DMS53 treated with DMSO at 0.1 percent for 48 hours (cell line): ENCODE measurements around the gene NSFL1C.

Experiments
- DNase-seq: peaks from one replicate; lab custom pipeline; 2025; ENCODE audit not compliant: unreplicated experiment; lab: John Stamatoyannopoulos, UW

The NSFL1C gene

DNA sequence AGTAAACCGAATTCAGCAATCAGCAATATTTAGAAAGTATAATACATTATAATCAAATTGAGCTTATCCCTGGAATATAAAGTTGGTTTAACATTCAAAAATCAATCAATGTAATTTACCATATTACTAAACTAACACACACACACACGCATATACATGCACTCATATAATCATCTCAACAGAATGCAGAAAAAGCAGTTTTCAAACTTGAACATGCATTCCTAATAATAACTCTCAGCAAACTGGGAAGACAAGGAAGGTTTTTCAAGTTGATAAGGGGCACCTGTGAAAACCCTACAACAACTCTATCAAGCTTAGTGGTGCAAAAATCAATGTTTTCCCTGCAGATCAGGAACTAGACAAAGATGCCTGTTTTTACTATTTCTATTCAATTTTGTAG lies 19.9 kb upstream of the NSFL1C start:
- no peak for DNase-seq

DNA sequence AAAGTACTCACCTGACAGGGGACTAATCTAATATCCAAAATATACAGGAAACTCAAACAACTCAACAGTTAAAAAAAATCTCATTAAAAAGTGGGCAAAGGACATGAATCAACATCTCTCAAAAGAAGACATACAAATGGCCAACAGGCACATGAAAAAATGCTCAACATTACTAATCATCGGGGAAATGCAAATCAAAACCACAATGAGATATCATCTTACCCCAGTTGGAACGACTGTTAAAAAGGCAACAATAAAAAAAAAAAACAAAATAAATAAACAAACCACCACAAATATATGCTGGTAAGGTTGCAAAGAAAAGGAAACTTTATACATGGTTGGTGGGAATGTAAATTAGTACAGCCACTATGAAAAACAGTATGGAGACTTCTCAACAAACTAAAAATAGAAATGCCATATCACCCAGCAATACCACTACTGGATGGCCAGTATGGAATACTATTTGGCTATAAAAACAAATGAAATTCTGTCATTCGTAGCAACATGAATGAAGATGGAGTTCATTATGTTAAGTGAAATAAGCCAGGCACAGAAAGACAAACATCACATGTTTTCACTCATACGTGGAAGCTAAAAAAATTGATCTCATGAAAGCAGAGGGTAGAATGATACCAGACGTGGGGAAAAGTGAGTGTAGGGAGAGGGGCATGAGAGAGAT lies 17.9 kb upstream of the NSFL1C start:
- no peak for DNase-seq

DNA sequence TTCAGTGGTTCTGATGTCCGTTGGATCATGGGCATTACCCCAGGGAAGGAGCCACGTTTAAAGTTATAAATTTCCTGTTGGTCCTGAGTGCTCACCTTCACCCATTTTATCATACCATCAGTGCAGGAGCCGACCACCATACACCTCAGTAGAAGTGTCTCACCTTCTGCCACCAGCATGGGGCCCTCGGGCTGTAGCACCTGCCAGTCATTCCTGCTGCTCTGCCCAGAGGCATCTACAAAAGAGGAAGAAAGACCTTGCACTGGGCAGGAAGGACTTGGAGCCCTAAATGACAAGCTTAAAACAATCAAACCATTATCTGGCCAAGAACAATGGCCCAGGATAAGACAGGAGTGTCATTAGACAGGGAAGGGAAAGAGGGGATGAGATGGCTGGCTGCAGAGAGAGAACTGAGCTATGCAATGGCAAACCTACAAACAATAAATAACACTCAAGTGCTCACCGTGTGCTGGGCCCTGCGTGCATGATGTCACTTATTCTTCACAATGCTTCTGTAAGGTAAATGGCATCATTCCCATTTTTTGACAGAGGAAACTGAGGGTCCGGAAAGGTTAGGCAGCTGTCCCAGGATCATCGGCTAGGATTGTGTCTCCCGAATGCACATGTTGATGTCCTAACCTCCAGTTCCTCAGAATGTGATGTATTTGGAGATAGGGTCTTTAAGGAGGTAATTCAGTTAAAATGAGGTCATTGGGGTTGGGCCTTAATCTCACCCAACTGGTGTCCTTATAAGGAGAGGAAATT lies 13.4 kb upstream of the NSFL1C start:
- no peak for DNase-seq

DNA sequence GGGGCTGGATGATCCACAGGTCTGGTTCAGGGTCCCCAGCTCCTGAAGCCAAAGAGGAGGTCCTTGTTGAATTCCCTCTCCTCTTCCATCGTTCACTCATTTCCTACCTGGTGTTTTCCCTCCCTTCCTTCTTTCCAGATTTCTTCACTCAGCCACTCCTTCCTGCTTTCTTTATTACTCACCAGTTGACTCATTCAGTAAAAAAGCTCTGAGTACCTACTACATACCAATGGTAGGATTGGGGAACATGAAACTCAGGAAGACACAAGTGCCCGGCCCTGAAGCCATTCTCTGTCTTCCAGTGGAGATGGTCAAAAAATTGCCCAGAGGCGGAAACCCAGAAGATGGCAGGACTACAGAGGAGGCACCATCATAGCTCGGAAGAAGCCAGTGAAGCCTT lies 11.9 kb upstream of the NSFL1C start:
- DNase-seq, result no peak

DNA sequence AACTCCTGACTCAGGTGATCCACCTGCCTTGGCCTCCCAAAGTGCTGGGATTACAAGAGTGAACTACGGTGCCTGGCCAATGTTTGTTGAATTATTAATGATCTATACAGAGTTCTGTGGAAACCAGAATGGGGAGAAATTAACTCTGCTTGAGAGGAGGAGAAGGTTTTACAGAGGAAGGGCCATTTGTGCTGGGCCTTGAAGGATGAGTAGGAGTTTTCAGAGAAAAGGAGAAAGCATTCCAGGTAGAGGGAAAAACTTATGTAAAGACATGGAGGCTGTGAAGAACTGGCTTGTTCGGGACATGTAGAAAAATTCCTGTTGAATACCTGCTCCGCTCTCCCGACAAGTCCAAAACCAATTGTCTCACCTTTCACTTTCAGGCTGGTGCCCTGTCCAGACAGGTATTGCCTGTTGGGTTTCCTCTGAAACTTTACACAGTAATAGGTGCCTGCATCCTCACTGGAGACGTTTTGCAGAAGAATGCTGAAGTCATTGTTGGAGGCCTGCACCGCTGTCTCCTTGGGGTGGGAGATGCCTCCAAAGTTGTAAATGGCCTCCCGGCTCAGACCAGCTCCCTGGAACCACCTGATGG lies 11.3 kb upstream of the NSFL1C start:
- DNase-seq, result no peak

DNA sequence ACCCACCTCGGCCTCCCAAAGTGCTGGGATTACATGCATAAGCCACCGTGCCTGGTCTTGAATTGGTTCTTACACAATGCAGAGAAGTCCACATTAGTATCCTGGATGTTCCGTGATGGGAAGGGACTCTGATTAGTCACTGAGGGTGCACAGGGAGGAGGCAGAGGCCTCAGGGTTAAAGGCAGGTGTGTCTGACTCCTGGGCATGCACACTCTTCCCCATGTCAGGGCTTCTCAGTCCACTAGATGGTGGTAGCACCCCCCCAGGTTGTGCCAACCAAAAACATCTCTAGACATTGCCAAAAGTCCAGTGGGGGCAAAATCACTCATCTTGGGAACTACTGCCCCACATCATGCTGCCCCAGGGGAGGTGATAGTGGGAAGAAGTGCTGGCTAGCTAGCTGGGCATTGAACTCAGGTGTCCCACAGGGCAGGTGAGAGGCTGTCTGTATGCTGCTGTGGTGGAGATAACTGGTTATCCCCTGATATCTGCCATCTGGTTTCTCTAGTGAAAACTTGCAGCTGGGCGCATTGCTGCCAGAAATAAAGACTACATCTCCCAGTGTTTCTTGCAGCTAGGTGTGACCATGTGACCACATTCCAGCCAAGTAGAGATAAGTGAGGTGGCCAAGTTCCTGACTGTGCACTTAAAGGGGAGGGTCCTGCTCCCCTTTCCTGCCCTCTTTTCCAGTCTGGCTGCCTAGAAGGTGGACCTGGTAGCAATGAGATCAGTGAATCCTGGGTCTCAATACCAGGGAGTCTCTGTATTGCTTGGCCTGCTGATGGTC lies 8.4 kb upstream of the NSFL1C start:
- no peak for DNase-seq

DNA sequence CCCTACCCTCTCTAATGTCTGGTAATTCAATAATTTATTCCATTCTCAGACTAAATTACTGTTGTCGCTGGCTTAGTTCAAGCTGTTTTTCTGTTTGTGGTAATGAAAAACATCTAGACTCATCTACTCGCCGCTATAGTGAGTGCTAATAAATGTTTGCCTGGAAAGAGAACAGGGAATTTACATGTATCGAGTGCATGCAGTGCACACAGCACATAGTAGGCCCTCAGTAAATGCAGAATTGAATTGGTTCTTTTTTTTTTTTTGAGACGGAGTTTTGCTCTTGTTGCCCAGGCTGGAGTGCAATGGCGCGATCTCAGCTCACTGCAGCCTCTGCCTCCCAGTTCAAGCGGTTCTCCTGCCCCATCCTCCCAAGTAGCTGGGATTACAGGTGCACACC lies 7.7 kb upstream of the NSFL1C start:
- no peak for DNase-seq

DNA sequence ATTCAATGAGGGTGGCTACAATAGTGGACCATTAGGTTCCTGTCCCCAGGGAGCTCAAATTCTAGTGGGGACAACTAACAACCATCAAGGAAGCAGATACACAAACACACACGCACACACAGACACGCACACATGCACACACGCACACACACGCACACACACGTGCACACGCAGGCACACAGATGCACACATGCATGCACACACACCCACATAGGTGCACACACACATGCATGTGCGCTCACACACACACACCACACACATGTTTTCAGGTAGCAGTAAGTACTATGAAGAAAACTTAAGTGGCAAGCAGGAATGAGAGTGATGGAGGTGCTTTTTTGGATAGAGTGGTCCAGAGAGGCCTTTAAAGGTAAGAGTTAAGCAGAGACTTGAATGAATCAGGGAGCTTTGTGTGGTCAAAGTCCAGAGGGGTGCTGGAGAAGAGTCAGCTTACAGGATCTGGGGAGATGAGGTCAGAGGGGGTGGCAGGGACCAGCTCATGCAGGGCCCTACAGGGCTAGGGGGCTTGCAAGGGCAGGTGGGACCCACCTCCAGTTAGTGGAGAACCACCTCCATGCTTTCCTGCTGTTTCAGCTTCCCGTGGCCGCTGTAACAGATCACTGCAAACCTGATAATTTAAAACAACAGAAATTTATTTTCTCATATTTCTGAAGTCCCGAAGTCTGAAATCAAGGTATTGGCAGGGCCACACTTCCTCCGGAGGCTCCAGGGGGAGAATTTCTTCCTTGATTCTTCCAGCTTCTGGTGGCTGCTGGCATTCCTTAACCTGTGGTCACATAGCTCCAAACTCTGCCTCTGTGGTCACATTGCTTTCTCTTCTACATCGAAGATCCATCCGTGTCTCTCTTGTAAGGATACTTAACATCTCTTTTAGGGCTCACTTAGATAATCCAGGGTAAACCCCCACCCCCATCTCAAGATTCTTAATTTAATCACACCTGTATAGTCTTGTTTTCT lies 6.9 kb upstream of the NSFL1C start:
- no peak for DNase-seq

DNA sequence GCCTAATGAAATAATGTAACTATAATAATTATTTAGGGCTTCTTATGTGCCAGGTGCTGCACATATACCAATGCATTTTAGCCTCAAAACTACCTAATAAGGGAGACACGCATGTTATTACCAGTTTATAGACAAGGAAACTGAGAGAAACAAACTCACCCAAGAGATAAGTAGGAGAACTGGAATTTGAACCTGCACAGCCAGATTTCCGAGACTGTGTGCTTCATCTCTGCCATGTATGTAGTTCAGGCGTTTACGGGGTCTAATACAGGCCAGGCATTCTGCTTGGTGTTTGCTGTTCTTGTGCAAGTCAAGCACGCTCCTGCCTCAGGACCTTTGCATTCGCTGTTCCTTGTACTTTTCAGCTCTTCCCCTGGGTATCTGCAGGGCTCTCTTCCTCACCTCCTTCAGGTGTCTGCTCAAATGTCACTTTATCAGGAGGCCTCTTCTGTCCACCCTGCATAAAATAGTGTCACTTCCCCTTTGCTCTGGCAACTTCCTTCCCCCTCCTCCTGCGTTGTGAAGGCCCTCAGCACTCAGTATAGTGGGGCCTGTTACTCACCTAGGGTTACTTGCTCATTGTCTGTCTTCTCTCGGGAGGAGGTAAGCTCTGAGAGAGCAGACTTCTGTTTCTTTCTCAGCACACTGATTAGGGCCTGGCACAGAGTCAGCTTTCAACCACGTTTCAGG lies 6.1 kb upstream of the NSFL1C start:
- no peak for DNase-seq

DNA sequence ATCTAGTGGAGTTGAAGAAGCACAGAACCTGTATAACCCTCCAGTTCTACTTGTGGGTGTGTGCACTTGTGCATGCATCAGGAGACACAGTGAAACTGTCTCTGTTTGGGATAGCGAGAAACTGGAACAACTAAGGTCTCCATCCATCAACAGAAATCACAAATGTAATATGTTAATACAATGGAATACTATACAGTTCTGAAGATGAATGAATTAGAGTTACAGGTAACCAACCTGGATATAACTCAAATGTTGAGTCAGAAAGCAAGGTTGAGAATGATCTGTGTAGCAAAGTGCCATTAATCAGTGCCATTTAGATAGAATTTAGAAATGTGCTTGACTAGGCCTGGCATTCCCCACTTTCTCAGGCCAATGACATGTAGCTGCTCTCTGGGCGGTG lies 4.6 kb upstream of the NSFL1C start:
- no peak for DNase-seq

DNA sequence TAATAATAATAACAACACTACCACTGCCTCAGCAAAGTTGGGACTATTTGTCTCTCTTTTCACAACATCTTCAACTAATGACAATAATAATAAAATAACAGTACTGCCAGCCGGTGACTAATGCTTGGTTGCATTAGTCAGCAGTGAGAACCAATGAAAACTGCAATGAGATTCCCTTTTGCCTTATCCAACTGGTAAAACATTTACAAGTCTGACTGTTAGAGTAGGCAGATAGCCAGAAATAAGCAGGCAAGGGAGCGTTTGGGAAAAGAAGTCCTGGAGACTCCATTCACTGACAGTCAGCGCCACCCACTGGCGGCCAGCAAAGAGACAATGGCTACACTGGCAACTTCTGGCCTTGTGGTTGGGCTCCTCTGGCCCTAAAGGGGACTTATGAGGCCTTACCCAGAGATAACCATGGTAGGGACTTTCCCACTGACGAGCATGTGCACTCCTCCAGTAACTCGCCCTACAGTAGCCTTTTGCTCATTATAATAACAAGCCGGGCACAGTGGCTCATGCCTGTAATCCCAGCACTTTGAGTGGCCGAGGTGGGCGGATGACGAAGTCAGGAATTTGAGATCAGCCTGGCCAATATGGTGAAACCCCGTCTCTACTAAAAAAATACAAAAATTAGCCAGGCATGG lies 3.4 kb upstream of the NSFL1C start:
- peak; percentile 90 for DNase-seq

DNA sequence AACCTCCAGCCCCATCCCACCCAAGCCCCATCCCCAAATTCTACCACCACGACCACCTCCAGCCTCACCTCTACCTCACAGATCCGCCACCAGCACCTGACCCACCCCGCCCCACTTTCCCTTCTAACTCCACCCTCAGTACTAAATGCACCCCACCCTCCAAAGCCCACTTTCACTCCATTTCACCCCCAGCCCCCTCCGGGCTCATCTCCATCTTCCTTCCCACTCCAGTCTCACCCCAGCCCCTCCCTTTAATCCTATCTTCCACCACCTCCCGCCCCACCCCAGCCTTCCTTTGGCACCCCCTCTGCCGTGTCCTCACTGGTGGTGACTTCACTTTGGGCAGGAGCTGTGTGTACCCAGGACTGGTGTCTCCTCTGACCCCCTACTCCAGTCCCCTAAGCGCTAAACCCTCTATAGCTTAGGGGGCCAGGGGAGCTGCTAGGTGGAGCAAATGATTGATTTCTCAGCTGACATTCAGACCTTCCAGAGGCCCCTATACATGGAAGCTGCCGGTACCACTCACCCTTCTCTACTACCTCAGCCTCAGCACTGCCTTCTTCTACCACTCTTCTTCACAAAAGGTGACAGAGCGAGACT lies 2.8 kb upstream of the NSFL1C start:
- no peak for DNase-seq

DNA sequence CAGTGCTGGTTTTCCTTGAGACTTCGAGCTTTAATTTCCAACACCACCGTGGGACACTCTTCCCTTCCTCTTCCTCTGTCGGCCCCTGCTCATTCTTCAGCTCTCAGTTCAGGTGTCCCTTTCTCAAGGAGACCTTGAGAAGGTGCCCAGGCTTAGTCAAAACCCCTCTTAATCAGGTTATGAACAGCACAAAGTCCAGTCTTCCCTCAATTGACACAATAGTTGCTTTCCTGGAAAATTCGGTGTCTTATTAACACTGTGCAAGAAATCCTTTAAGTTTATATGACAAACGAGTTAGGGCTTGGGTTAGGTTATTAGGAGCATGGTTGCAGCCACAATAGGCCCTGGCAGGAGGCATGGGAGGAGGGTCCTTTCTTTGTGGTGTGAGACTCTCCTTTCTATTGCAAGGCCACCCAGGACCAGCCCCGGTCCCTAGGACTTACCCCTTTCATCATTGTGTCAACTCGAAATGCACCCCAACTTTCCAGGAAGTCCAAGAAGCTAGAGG lies 1.5 kb upstream of the NSFL1C start:
- no peak for DNase-seq

DNA sequence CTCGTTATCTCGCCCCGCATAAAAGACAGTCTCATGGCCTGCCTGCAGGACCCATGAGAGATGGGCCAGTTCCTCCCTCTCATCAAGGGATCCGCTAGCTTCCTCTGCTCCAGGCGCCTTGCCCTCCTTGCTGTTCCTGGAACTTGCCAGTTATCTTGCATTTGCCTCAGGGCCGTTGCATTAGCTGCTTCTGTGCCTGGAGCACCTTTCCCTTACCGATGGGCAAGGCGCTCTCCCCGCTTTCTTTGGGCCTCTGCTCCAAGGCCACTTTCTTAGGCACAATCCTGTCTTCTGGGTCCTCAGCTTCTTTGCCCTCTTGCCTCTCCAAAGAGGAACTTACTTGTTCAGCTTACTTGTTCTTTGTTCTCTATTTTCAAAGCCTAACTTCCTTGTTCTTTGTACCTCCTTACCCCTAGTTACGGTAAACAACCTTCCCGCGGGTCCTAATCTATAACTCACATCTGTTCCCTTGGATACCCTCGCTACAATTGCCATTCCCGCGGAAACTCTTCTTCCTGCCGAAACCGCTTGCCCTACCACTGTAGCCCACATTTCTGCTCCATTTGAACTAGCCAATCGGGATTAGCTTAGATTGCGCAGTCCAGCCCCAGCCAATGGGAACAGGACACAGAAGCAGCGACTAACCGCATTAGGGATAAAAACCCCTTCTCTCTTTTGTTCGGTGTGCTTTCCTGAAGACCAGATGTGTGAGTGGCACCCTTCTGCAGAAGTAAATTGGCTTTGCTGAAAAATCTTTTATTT lies 887 bp upstream of the NSFL1C start:
- DNase-seq, result no peak

DNA sequence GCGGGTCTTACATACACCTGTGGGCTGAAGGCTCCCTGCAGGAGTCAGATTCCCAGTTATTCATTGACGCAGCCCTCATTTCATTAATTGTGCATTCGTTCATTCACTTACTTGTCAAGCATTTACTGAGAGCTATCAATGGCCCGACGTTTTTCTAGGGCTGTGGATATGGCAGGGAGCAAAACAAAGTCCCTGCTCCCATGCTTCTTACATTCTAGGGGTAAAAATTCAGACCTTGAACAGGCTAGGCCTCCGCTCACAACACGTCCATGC lies 369 bp upstream of the NSFL1C start:
- DNase-seq, result no peak

DNA sequence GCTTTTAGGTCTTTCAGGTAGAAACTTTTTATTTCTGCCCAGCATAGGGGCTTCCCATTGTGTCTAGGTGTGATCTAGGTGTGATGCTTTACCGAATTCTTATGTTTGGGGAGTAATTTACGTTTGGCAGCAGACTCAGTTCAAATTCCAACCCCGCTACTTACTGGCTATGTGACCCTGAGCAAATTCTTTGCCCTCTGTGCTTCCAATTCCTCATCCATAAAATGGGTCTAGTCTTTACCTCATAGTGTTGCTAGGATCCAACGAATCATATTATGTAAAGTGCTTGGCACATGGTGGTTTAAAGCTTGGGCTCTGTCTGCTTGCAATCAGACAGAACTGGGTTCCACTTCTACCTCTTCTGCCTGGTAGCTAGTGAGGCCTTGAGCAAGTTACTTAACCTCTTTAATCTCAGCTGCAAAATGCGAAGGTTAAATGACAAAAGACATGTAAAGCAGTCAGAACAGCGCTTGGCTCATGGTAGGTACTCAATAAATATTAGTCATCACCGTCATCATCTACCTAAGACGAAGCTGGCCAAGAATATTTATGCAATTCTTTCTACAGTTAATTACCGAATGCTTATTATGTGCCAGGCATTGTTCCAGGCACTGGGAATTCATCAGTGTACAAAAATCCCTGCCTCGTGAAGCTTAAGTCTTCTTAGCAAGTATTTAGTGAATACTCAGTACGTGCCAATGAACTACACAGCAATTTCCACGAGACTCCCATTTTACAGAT lies 1.0 kb downstream of the NSFL1C start:
- no peak for DNase-seq

DNA sequence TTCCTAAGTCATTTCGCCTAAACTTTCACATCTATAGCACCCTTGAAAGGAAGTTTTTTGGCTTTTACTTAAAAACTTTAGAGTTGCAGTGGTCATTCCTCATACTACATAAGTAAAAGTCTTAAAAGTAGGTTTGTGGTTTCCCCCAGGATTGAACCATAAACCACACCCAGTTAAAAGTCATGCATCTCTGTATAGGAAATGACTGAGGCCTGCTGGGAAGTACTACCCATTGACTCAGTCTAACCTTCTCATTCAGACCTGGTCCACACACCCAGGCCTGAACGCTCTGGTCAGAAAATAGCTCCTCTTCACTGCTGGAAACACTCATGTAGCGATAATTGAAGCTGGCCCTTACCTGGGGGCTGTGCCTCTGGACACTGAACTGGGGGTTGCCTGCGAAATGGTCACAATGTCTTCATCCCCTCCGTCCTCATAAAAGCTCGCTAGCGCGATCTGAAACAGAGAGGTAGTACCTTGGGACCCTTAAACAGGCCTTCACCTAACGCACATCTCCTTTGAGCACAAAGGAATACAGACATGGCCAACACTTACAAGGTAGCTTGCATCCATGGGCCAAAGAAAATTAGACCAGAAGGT lies 2.6 kb downstream of the NSFL1C start:
- DNase-seq, result no peak
